Karpas-422 (cell line): Measurements from ENCODE around the gene LMX1A. TPM values are rescaled to one million over a fixed set of nuclear protein-coding genes. Genes with fewer than 3 reads are reported as not detected.

ENCODE experiments used
- DNase-seq: peaks from one replicate; pipeline ENCODE4 v3.0.0-alpha.2; 2015
- H2AFZ ChIP-seq: fragments of 200-600 bp; sonication (generic); 2 replicates; pipeline ENCODE4 v1.6.1; 2014; ENCODE audit warnings: antibody characterized with exemption, low read length, mixed read lengths
- H3K27ac ChIP-seq: fragments of 200-600 bp; sonication (generic); 2 replicates; pipeline ENCODE4 v1.5.1; 2014; ENCODE audit warnings: mild to moderate bottlenecking, low read length, moderate library complexity
- H3K27me3 ChIP-seq: fragments of 200-600 bp; sonication (generic); 2 replicates; pipeline ENCODE4 v1.6.1; 2014; ENCODE audit warnings: low read length, mixed read lengths
- H3K36me3 ChIP-seq: fragments of 200-600 bp; sonication (generic); 2 replicates; pipeline ENCODE4 v1.6.1; 2014; ENCODE audit warnings: low read length, mixed read lengths; ENCODE audit not compliant: insufficient read depth
- H3K4me1 ChIP-seq: fragments of 200-600 bp; sonication (generic); 2 replicates; pipeline ENCODE4 v1.6.1; 2014; ENCODE audit warnings: mild to moderate bottlenecking, low read length, mixed read lengths
- H3K4me2 ChIP-seq: fragments of 200-600 bp; sonication (generic); 2 replicates; pipeline ENCODE4 v1.6.1; 2014; ENCODE audit warnings: low read length, low read depth, mild to moderate bottlenecking; ENCODE audit not compliant: poor library complexity, severe bottlenecking
- H3K4me3 ChIP-seq: fragments of 200-600 bp; sonication (generic); 2 replicates; pipeline ENCODE4 v1.5.1; 2014; ENCODE audit warnings: mild to moderate bottlenecking, antibody characterized with exemption, low read length, mixed read lengths
- H3K79me2 ChIP-seq: fragments of 200-600 bp; sonication (generic); 2 replicates; pipeline ENCODE4 v1.6.1; 2014; ENCODE audit warnings: mild to moderate bottlenecking, low read length, mixed read lengths
- H3K9ac ChIP-seq: fragments of 200-600 bp; sonication (generic); 2 replicates; pipeline ENCODE4 v1.6.0; 2014; ENCODE audit warnings: low read length
- H3K9me2 ChIP-seq: fragments of 200-600 bp; sonication (generic), shearing (Covaris generic); replicated peaks from 2 replicates; pipeline ENCODE4 v1.6.0; 2014; ENCODE audit warnings: mild to moderate bottlenecking, low read length, moderate library complexity; ENCODE audit not compliant: insufficient read depth
- H3K9me3 ChIP-seq: fragments of 300-700, 200-600 bp; sonication (generic); 2 replicates; pipeline ENCODE4 v1.6.1; 2014; ENCODE audit warnings: low read length, mixed read lengths
- H4K20me1 ChIP-seq: fragments of 200-600 bp; sonication (generic); 2 replicates; pipeline ENCODE4 v1.6.1; 2014; ENCODE audit warnings: mild to moderate bottlenecking, antibody characterized with exemption, low read length, low read depth; ENCODE audit not compliant: insufficient read depth
- total RNA-seq: library from RNA; depleted of rRNA; stranded (reverse); fragments of >200 nt; shearing (Covaris generic); gene quantifications from 2 replicates; pipeline ENCODE4 v1.2.3, GENCODE V29; 2014; ENCODE audit warnings: low replicate concordance

The LMX1A gene
- total RNA-seq, 1 experiment from 2014 or later = not detected

DNA sequence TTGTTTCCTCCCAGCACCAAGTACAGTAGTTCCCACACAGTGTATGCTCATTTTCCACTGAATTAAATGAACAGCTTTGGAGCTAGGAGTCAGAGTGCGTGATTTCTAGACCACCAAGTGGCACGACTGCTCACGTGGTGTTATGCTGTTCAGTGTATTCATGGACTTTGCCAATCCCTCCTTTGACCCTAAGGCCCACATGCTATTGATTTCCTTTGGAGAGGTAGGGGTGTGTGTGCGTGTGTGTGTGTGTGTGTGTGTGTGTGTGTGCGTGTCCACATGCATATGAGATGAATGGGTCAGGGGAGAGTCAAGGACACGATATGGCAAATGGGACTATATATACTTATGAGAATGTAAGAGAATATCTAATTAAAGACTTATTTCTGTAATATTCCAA is 177.2 kb downstream of the LMX1A start:
- H3K4me1 ChIP-seq = no peaks in the 10 kb centered on the region
- H4K20me1 ChIP-seq = no peaks in the 10 kb centered on the region
- no peak overlapping the region for H3K9ac ChIP-seq
- H3K27ac ChIP-seq = no peak overlapping the region
- H3K79me2 ChIP-seq = no peaks in the 10 kb centered on the region
- H3K4me3 ChIP-seq = no peak overlapping the region
- H3K36me3 ChIP-seq = no peaks in the 10 kb centered on the region
- no peak overlapping the region for H3K4me2 ChIP-seq
- DNase-seq = no peak
- H3K27me3 ChIP-seq = no peaks in the 10 kb centered on the region
- no peaks in the 10 kb centered on the region for H3K9me3 ChIP-seq
- H2AFZ ChIP-seq = no peak overlapping the region
- no peaks in the 10 kb centered on the region for H3K9me2 ChIP-seq

DNA sequence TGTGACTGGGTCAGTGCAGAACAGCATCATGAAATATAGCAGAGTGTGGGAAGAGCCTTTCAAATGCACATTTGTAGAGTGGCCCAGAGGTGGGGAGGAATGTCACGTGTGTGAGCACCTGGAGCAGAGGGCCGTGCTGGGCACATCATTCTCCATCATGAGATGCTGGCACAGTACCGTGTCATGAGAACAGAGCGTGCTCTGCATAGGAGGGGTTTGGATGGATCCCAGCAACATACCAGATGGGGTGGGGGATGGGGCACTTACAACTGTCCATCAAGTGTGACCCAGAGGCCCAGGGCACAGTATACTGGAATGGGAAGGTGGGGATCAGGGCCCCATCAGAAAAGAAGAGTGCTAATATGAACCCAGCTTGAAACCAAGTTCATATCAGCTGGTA is 182.0 kb downstream of the LMX1A start:
- H3K4me3 ChIP-seq = no peak overlapping the region
- no peak for DNase-seq
- H3K36me3 ChIP-seq = no peaks in the 10 kb centered on the region
- H3K4me1 ChIP-seq = no peaks in the 10 kb centered on the region
- H3K4me2 ChIP-seq = no peak overlapping the region
- H3K9me2 ChIP-seq = no peaks in the 10 kb centered on the region
- H3K27me3 ChIP-seq = no peaks in the 10 kb centered on the region
- no peak overlapping the region for H3K27ac ChIP-seq
- H4K20me1 ChIP-seq = no peaks in the 10 kb centered on the region
- no peaks in the 10 kb centered on the region for H3K9me3 ChIP-seq
- no peaks in the 10 kb centered on the region for H3K79me2 ChIP-seq
- H2AFZ ChIP-seq = no peak overlapping the region
- H3K9ac ChIP-seq = no peak overlapping the region

DNA sequence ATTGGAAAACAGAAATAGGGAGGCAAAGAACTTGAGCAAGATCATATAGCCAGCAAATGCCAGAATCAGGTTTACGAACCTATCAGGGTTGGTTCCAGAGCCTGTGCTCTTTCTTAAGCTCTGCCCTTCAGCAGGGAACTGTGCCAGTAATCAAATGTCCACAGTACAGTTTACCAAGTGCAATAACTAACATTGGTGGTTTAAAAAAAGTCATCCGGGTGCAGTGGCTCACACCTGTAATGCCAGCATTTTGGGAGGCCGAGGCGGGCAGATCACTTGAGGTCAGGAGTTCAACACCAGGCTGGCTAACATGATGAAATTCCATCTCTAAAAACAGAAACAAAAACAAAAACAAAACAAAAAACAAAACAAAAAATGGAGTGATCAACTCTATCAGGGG is 182.7 kb downstream of the LMX1A start:
- Histone ChIP-seq H3K79me2 (no peaks in the 10 kb centered on the region), H4K20me1 (no peaks in the 10 kb centered on the region), H3K9me3 (no peaks in the 10 kb centered on the region), H3K4me2 (no peak overlapping the region), H3K9ac (no peak overlapping the region), H3K4me1 (no peaks in the 10 kb centered on the region), H3K4me3 (no peak overlapping the region), H3K9me2 (no peaks in the 10 kb centered on the region), H3K27me3 (no peaks in the 10 kb centered on the region), H3K36me3 (no peaks in the 10 kb centered on the region), H3K27ac (no peak overlapping the region), H2AFZ (no peak overlapping the region)
- DNase-seq = no peak

DNA sequence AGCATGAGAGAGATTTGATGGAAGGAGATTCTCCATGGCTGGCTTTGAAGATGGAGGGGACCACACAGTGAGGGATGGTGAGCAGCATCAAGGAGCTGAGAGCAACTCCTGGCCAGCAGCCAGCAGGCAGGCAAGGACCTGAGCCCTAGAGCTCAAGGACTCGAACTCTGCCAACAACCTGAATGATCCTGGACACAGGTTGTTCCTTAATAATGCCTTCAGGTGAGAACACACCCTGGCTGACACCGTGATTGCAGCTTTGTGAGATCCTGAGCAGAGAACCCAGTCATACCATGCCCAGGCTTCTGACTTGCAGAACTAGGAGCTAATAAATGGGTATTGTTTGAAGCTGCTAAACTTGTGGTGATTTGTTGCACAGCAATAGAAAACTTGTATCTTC is 183.1 kb downstream of the LMX1A start:
- Histone ChIP-seq H3K9me3 (no peaks in the 10 kb centered on the region), H3K79me2 (no peaks in the 10 kb centered on the region), H2AFZ (no peak overlapping the region), H3K4me1 (no peaks in the 10 kb centered on the region), H3K36me3 (no peaks in the 10 kb centered on the region), H4K20me1 (no peaks in the 10 kb centered on the region), H3K4me3 (no peak overlapping the region), H3K9ac (no peak overlapping the region), H3K27ac (no peak overlapping the region), H3K9me2 (no peaks in the 10 kb centered on the region), H3K4me2 (no peak overlapping the region), H3K27me3 (no peaks in the 10 kb centered on the region)
- DNase-seq = no peak

DNA sequence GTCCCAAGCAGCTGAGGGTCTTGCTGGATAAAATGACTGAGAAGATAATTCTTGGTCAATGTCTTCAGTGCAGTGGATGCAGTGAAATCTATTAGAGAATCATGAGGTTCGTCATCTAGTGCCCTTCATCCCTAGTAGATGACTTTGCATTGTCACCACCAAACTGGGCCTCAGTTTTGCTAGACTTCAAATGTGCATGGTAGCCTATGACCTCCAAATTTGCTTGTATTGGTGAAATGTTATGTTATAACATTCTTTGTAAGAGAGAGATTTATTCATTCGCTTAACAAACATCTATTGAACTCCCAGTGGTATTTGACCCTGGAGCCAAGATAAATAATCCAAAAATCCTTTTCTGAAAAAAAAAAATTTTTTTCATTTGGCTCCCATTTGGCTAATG is 183.8 kb downstream of the LMX1A start:
- Histone ChIP-seq H2AFZ (no peak overlapping the region), H4K20me1 (no peaks in the 10 kb centered on the region), H3K36me3 (no peaks in the 10 kb centered on the region), H3K9me2 (no peaks in the 10 kb centered on the region), H3K79me2 (no peaks in the 10 kb centered on the region), H3K9ac (no peak overlapping the region), H3K27ac (no peak overlapping the region), H3K4me2 (no peak overlapping the region), H3K27me3 (no peaks in the 10 kb centered on the region), H3K4me1 (no peaks in the 10 kb centered on the region), H3K4me3 (no peak overlapping the region), H3K9me3 (no peaks in the 10 kb centered on the region)
- DNase-seq = no peak

DNA sequence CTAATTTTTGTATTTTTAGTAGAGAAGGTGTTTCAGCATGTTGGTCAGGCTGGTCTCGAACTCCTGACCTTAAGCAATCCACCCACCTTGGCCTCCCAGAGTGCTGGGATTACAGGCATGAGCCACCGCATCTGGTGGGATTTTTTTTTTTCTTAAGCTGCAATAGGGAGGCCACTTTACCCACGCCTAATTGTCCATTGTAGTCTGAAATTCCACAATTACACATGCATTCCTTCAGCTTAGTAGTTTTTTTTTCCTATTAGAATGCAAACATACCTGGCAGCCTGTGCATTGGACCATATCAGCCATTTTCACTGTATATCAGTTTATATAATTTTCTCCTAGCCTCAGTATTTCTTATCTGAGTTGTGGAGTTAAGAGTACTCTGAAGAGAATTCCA is 186.8 kb downstream of the LMX1A start:
- Histone ChIP-seq H3K9me3 (no peaks in the 10 kb centered on the region), H3K27ac (no peak overlapping the region), H3K36me3 (no peaks in the 10 kb centered on the region), H3K9ac (no peak overlapping the region), H3K79me2 (no peaks in the 10 kb centered on the region), H3K4me3 (no peak overlapping the region), H2AFZ (no peak overlapping the region), H4K20me1 (no peaks in the 10 kb centered on the region), H3K9me2 (no peaks in the 10 kb centered on the region), H3K27me3 (no peaks in the 10 kb centered on the region), H3K4me2 (no peak overlapping the region), H3K4me1 (no peaks in the 10 kb centered on the region)
- no peak for DNase-seq

DNA sequence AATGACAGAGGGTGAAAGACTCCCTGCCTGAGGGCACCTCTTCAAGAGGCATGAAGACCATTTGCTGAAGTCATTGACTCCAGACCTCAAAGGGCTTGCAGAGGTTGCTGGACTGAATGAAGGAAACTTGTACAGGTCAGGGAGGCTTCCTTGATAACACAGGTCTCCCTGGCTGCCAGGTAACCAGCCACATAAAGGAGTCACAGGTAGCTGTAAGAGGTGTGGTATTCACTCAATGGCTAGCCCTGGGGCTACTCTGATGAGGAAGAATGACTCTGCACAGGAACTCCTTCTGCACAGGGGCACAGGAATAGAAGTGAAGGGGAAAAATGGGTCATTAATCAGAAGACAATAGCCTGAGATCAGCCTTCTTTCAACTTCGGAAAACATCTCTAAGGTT is 187.5 kb downstream of the LMX1A start:
- no peaks in the 10 kb centered on the region for H3K9me3 ChIP-seq
- H3K36me3 ChIP-seq = no peaks in the 10 kb centered on the region
- H3K27me3 ChIP-seq = no peaks in the 10 kb centered on the region
- no peak for DNase-seq
- no peaks in the 10 kb centered on the region for H3K79me2 ChIP-seq
- no peak overlapping the region for H3K4me2 ChIP-seq
- no peaks in the 10 kb centered on the region for H3K9me2 ChIP-seq
- no peak overlapping the region for H3K4me3 ChIP-seq
- no peak overlapping the region for H2AFZ ChIP-seq
- no peaks in the 10 kb centered on the region for H3K4me1 ChIP-seq
- H3K9ac ChIP-seq = no peak overlapping the region
- H3K27ac ChIP-seq = no peak overlapping the region
- H4K20me1 ChIP-seq = no peaks in the 10 kb centered on the region

DNA sequence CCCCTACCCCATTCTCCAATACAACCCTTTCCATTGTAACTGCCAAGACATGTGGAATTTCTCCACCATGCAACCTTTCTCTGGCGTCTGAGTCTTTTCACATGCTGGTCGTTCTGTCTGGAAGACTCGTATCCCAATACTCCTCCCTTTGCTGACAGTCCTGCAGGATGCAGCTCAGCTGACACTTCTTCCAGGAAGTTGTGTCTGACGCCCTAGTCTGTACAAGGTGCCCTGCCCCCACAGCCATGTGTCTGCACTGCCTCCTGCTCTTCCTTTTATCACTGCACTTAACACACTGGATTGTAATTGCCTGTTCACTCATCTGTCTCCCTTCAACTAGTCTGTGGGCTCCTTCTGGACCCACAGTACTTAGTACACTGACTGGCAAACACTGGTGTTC is 188.0 kb downstream of the LMX1A start:
- Histone ChIP-seq H3K9ac (no peak overlapping the region), H3K36me3 (no peaks in the 10 kb centered on the region), H3K9me2 (no peaks in the 10 kb centered on the region), H3K9me3 (no peaks in the 10 kb centered on the region), H3K4me1 (no peaks in the 10 kb centered on the region), H3K27me3 (no peaks in the 10 kb centered on the region), H2AFZ (no peak overlapping the region), H3K27ac (no peak overlapping the region), H3K79me2 (no peaks in the 10 kb centered on the region), H3K4me3 (no peak overlapping the region), H4K20me1 (no peaks in the 10 kb centered on the region), H3K4me2 (no peak overlapping the region)
- no peak for DNase-seq

DNA sequence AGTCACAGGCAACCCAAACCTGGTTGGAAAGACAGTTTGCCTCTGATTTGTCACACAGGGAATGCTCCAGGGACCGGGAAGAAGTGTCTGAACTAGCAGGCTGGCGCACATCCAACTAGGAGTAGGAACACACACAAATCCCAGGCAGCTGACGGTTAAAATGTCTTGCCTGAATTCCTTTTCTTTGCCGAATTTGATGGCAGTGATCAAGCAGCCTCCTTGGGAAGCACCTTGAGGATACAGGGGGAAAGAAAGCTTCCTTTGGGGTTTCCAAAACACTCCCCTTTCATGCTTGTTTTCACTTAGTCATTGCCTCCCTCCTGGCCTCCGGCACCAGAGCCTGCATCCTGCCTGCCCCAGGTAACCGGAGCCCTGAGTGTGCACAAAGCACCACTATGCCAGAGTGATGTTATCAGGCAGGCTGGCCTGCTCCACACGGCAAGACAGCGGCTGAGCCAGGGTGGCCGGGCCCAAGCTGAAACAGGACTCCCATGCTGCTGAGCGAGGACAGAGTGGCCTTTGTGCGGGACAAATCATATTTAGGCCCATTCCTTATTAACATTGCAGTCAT is 193.8 kb downstream of the LMX1A start:
- no peaks in the 10 kb centered on the region for H3K79me2 ChIP-seq
- H3K27me3 ChIP-seq = no peaks in the 10 kb centered on the region
- H4K20me1 ChIP-seq = no peaks in the 10 kb centered on the region
- no peak overlapping the region for H3K4me2 ChIP-seq
- no peaks in the 10 kb centered on the region for H3K36me3 ChIP-seq
- no peak overlapping the region for H3K9ac ChIP-seq
- no peak for DNase-seq
- no peaks in the 10 kb centered on the region for H3K9me3 ChIP-seq
- no peak overlapping the region for H3K4me3 ChIP-seq
- no peaks in the 10 kb centered on the region for H3K4me1 ChIP-seq
- H2AFZ ChIP-seq = no peak overlapping the region
- H3K9me2 ChIP-seq = no peaks in the 10 kb centered on the region
- H3K27ac ChIP-seq = no peak overlapping the region
